IPS-18c (cell line): ENCODE data around the gene SCG5.
A peak's percentile ranks its signal among the peaks of the same experiment; 100 is the strongest.
"Not testable (repeated sequence)": the region's sequence is repeated elsewhere in the genome, so short reads cannot be mapped to it uniquely, and the experiment has no call there.

Source experiments
- H3K4me3 ChIP-seq: 2 replicates; pipeline ENCODE4 v1.7.0; 2013; ENCODE audit warnings: low read depth, mild to moderate bottlenecking, low read length, moderate library complexity; ENCODE audit not compliant: insufficient read depth
- H3K9me3 ChIP-seq: one replicate; pipeline ENCODE4 v1.6.1; 2013; ENCODE audit warnings: mild to moderate bottlenecking, low read length, moderate library complexity; ENCODE audit not compliant: control insufficient read depth, insufficient read depth

Gene SCG5

GRCh38 chr15:32641517-32642059 is at the start of gene SCG5:
Gene SCG5, plus strand, starts transcription at chr15:32641710. Its CDS starts 1,883 bp downstream, at chr15:32643593.
- H3K4me3 ChIP-seq = peak within 1 kb of the TSS; percentile 53; the same call in 1 of the 2 replicates
- H3K9me3 ChIP-seq = no peaks in the 10 kb centered on the region

- not testable (repeated sequence) for H3K9me3 ChIP-seq, H3K4me3 ChIP-seq
Measured at GRCh38 chr15:32593151-32593550, 48.4 kb upstream of the SCG5 start, which contains the start of gene GOLGA8N. Gene GOLGA8N, plus strand, starts transcription at chr15:32593456.

GRCh38 chr15:32609518-32609917 is 32.0 kb upstream of the SCG5 start:
- H3K9me3 ChIP-seq, H3K4me3 ChIP-seq: not testable (repeated sequence)

GRCh38 chr15:32610719-32611118 is 30.8 kb upstream of the SCG5 start:
- H3K4me3 ChIP-seq, H3K9me3 ChIP-seq: not testable (repeated sequence)

GRCh38 chr15:32614712-32615050 is 26.8 kb upstream of the SCG5 start:
- not testable (repeated sequence) for H3K9me3 ChIP-seq
- peak overlapping the region; percentile 78; the same call in 1 of the 2 replicates for H3K4me3 ChIP-seq

GRCh38 chr15:32615051-32615870 is 26.2 kb upstream of the SCG5 start, which contains the start of gene ARHGAP11A:
Gene ARHGAP11A, plus strand, starts transcription at chr15:32615504. Its CDS starts 708 bp downstream, at chr15:32616212.
- peak within 1 kb of the TSS; percentile 78 for H3K4me3 ChIP-seq
- not testable (repeated sequence) for H3K9me3 ChIP-seq

- peak overlapping the region; percentile 78 for H3K4me3 ChIP-seq
- not testable (repeated sequence) for H3K9me3 ChIP-seq
Measured at GRCh38 chr15:32615871-32616426, 25.6 kb upstream of the SCG5 start.

- H3K9me3 ChIP-seq = no peaks in the 10 kb centered on the region
- H3K4me3 ChIP-seq = no peak overlapping the region
Measured at GRCh38 chr15:32636410-32636809, 5.1 kb upstream of the SCG5 start.

- Histone ChIP-seq H3K4me3 (no peak overlapping the region), H3K9me3 (no peaks in the 10 kb centered on the region)
Measured at GRCh38 chr15:32636908-32637567, 4.5 kb upstream of the SCG5 start.

GRCh38 chr15:32637704-32638103 is 3.8 kb upstream of the SCG5 start:
- Histone ChIP-seq H3K4me3 (no peak overlapping the region), H3K9me3 (no peaks in the 10 kb centered on the region)

- no peaks in the 10 kb centered on the region for H3K9me3 ChIP-seq
- H3K4me3 ChIP-seq = no peak overlapping the region
Measured at GRCh38 chr15:32642667-32643435, 1.3 kb downstream of the SCG5 start.

GRCh38 chr15:32643907-32644445 is 2.5 kb downstream of the SCG5 start:
- no peaks in the 10 kb centered on the region for H3K9me3 ChIP-seq

GRCh38 chr15:32646291-32646690 is 4.8 kb downstream of the SCG5 start:
- Histone ChIP-seq H3K4me3 (no peak overlapping the region), H3K9me3 (no peaks in the 10 kb centered on the region)

More at GRCh38 chr15:32643907-32644445, 2.5 kb downstream of the SCG5 start:
- H3K4me3 ChIP-seq = no peak overlapping the region

- Histone ChIP-seq H3K9me3 (no peaks in the 10 kb centered on the region), H3K4me3 (no peak overlapping the region)
Measured at GRCh38 chr15:32649342-32649741, 7.8 kb downstream of the SCG5 start.

- H3K9me3 ChIP-seq = no peaks in the 10 kb centered on the region
- H3K4me3 ChIP-seq = no peak overlapping the region
Measured at GRCh38 chr15:32651229-32651837, 9.8 kb downstream of the SCG5 start.

GRCh38 chr15:32652178-32652577 is 10.7 kb downstream of the SCG5 start:
- Histone ChIP-seq H3K9me3 (no peaks in the 10 kb centered on the region), H3K4me3 (no peak overlapping the region)
